ENCODE data around the gene HUNK.

Gene HUNK

DNA sequence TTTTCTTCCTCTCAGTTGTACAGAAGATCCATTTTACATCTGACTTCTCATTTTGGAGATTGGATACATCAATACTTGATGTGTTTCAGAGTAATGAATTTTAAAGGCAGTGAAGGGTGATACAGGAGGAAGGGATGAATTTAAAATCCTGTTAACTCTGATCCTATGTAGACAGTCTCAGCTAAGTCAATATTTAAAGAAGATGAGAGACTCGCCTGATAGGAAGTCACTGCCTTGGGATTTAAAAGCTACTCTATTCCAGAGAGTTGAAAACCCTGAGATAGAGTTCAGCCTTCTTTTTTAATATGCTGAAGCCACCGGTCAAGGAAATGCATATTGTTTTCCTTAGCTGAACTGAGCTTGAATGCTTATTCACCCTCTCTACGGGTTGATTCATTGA lies 42.7 kb downstream of the HUNK start:
- TF ChIP-seq CTCF (conservative IDR thresholded peaks at IDR 0.05; ENCODE audit: control insufficient read depth, insufficient read depth, low read depth, low read length): no peak
- no peak for DNase-seq (ENCODE audit: low read depth)
- no peak overlapping the region for H3K4me3 ChIP-seq (ENCODE audit: control insufficient read depth, low read depth, low read length)

- DNase-seq (ENCODE audit: low read depth): no peak
- TF ChIP-seq CTCF (conservative IDR thresholded peaks at IDR 0.05; ENCODE audit: control insufficient read depth, insufficient read depth, low read depth, low read length): no peak
Observed at GRCh38 chr21:31917108-31917507, 44.3 kb downstream of the HUNK start.

DNA sequence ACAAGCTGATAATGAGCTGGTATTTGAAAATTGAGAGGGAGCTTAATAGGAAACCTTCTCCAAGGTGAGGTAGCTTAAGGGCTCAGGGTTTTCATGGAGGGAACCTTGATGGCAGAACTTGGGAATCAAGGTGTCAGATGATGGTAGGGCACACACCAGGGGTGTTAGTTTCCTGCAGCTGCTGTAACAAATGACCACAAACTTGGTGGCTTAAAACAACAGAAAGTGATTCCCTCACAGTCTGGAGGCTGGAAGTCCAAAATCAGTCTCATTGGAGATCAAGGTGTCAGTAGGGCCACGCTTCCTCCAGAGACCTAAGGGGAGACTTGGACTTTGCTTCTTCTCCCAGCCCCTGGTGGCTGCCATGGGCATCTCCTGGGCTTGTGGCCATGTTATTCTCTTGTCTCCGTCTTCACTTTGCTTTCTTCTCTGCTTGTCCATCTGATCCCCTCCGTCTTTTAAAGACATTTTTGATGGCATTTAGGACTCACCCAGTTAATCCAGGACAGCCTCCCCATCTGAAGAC lies 45.5 kb downstream of the HUNK start:
- H3K4me3 ChIP-seq (ENCODE audit: control insufficient read depth, low read depth, low read length): no peak overlapping the region
- DNase-seq (ENCODE audit: low read depth): no peak
- TF ChIP-seq CTCF (conservative IDR thresholded peaks at IDR 0.05; ENCODE audit: control insufficient read depth, insufficient read depth, low read depth, low read length): no peak

More at GRCh38 chr21:31917108-31917507, 44.3 kb downstream of the HUNK start:
- H3K4me3 ChIP-seq (ENCODE audit: control insufficient read depth, low read depth, low read length): no peak overlapping the region

DNA sequence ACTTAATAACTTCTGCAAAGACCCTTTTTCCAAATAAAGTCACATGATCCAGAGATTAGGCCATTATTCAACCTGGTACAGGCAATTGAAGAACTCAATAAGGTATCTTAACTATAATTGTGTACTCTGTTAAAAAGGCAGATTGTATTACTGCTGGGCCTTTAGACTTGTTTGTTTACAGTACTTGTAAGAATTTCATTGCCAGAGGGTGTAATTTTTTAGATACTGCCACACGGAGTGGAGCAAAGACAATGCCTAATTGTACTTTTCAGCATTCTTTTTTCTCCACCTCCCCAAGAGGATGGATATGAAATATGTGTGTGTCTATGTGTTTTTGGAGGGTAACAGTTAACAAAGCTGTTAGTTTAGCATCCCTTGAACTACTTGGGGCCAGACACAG lies 47.5 kb downstream of the HUNK start:
- TF ChIP-seq CTCF (conservative IDR thresholded peaks at IDR 0.05; ENCODE audit: control insufficient read depth, insufficient read depth, low read depth, low read length): no peak
- H3K4me3 ChIP-seq (ENCODE audit: control insufficient read depth, low read depth, low read length): no peak overlapping the region
- no peak for DNase-seq (ENCODE audit: low read depth)

GRCh38 chr21:31921079-31921478 lies 48.3 kb downstream of the HUNK start:
- DNase-seq (ENCODE audit: low read depth): peak; percentile 30
- no peak overlapping the region for H3K4me3 ChIP-seq (ENCODE audit: control insufficient read depth, low read depth, low read length)
- no peak for TF ChIP-seq CTCF (conservative IDR thresholded peaks at IDR 0.05; ENCODE audit: control insufficient read depth, insufficient read depth, low read depth, low read length)

- no peak for DNase-seq (ENCODE audit: low read depth)
- no peak overlapping the region for H3K4me3 ChIP-seq (ENCODE audit: control insufficient read depth, low read depth, low read length)
- TF ChIP-seq CTCF (conservative IDR thresholded peaks at IDR 0.05; ENCODE audit: control insufficient read depth, insufficient read depth, low read depth, low read length): no peak
Observed at GRCh38 chr21:31922881-31923280, 50.1 kb downstream of the HUNK start.

DNA sequence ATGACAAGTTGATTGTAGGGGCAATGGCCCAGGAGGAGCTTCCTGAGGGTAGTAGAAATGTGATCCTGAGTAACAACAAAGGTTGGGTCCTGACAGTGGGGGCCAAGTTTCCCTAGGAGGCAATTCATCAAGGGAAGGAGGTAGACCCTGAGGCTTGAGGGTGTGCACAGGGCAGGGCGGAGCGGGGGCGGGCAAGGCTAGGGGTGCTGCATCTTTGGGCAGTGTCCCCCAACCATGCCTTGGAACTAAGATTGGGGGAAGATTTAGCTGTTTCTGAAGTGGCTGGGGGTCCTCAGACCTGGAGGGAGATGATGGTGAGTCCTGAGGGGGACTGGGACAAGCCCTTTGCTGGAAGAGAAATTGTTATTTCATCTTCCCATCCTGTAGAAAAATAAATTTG lies 50.9 kb downstream of the HUNK start:
- H3K4me3 ChIP-seq (ENCODE audit: control insufficient read depth, low read depth, low read length): no peak overlapping the region
- no peak for DNase-seq (ENCODE audit: low read depth)
- no peak for TF ChIP-seq CTCF (conservative IDR thresholded peaks at IDR 0.05; ENCODE audit: control insufficient read depth, insufficient read depth, low read depth, low read length)
